ENCODE data around the gene MYEF2. TPM values are rescaled to one million over a fixed set of nuclear protein-coding genes. Genes with fewer than 3 reads are reported as not detected.
A peak's percentile ranks its signal among the peaks of the same experiment; 100 is the strongest.

Gene MYEF2, protein sequence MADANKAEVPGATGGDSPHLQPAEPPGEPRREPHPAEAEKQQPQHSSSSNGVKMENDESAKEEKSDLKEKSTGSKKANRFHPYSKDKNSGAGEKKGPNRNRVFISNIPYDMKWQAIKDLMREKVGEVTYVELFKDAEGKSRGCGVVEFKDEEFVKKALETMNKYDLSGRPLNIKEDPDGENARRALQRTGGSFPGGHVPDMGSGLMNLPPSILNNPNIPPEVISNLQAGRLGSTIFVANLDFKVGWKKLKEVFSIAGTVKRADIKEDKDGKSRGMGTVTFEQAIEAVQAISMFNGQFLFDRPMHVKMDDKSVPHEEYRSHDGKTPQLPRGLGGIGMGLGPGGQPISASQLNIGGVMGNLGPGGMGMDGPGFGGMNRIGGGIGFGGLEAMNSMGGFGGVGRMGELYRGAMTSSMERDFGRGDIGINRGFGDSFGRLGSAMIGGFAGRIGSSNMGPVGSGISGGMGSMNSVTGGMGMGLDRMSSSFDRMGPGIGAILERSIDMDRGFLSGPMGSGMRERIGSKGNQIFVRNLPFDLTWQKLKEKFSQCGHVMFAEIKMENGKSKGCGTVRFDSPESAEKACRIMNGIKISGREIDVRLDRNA
- total RNA-seq = 10 to 100 TPM in 1 of 4 donors, 1 to 10 TPM in 3; 3.4 to 16.3 (median 5.9) TPM

GRCh38 chr15:48177766-48178647, at the start of gene MYEF2:
MYEF2 (minus strand) TSS chr15:48178295; CDS start chr15:48178237, 58 bp downstream.
- no peak for TF ChIP-seq EP300 (IDR thresholded peaks at IDR 0.05)
- TF ChIP-seq POLR2AphosphoS5 (IDR thresholded peaks at IDR 0.05) = no peak
- TF ChIP-seq POLR2A (IDR thresholded peaks at IDR 0.05) = no peak
- TF ChIP-seq CTCF (IDR thresholded peaks at IDR 0.05) = no peak
- Histone ChIP-seq H3K27me3 (peaks cover 21% of the 10 kb centered on the region), H3K36me3 (no peaks in the 10 kb centered on the region), H3K4me1 (peaks cover 15% of the 10 kb centered on the region), H3K9me3 (no peaks in the 10 kb centered on the region), H3K4me3 (peak within 1 kb of the TSS; percentile 58), H3K27ac (no peak within 1 kb of the TSS)
- 5% methylated on average over 18 of the region's 71 CpGs for WGBS
- DNase-seq (ENCODE audit: low spot score in 2 of 2) = peak; percentile 65 to 78

DNA sequence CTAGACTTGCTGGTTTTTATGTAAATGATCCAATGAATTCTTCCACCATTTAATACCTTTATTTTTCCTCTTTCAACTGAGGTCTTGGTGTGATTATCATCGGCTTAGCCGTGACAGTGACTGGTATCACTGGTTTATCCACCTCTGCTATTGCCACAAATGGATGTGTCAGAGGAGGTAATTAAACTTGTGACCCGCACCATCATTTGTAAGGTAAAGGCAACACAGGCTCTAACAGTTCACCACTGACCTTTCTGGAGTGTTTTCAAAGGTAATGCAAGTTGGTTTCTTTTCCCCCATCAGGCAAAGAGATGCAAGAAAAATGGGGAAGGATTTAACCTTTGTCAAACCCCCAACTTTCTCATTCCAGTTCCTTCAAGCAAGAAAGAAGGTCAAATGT, 47.7 kb upstream of the MYEF2 start:
- Histone ChIP-seq H3K4me1 (no peaks in the 10 kb centered on the region), H3K9me3 (no peaks in the 10 kb centered on the region), H3K36me3 (no peaks in the 10 kb centered on the region), H3K4me3 (no peak overlapping the region), H3K27ac (no peak overlapping the region), H3K27me3 (no peaks in the 10 kb centered on the region)
- TF ChIP-seq POLR2A (IDR thresholded peaks at IDR 0.05) (no peak), POLR2AphosphoS5 (IDR thresholded peaks at IDR 0.05) (no peak), CTCF (IDR thresholded peaks at IDR 0.05) (no peak), EP300 (IDR thresholded peaks at IDR 0.05) (no peak)
- no peak for DNase-seq (ENCODE audit: low spot score in 2 of 2)
- 60% methylated on average over 3 of the region's 3 CpGs for WGBS

- WGBS = 40% methylated on average over 1 of the region's 1 CpG
- Histone ChIP-seq H3K4me1 (no peaks in the 10 kb centered on the region), H3K36me3 (no peaks in the 10 kb centered on the region), H3K27ac (no peak overlapping the region), H3K4me3 (no peak overlapping the region), H3K9me3 (no peaks in the 10 kb centered on the region), H3K27me3 (no peaks in the 10 kb centered on the region)
- no peak for DNase-seq (ENCODE audit: low spot score in 2 of 2)
- TF ChIP-seq EP300 (IDR thresholded peaks at IDR 0.05) = no peak
- TF ChIP-seq POLR2A (IDR thresholded peaks at IDR 0.05) = no peak
- no peak for TF ChIP-seq POLR2AphosphoS5 (IDR thresholded peaks at IDR 0.05)
- TF ChIP-seq CTCF (IDR thresholded peaks at IDR 0.05) = no peak
Observed at GRCh38 chr15:48222627-48223026, 44.5 kb upstream of the MYEF2 start.

DNA sequence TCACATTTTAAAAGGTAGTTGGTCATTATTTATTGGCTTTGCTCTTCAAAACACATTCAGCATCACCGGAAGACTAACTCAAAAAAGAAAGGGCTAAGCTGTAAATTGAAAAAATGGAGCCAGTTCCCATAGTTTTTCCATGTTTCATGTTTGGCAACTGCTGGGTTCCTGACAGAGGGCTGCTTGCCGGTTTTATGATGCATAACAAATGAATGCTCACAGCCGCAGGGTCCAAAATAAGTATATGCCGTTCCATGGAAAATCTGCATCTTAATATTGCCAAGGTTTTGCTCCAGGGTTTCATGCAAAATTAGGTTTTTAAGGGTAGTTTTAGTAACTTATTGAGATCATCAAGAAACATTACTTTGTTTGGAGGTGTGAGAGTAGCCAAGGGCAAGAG, 43.8 kb upstream of the MYEF2 start:
- TF ChIP-seq CTCF (IDR thresholded peaks at IDR 0.05) = no peak
- TF ChIP-seq POLR2AphosphoS5 (IDR thresholded peaks at IDR 0.05) = no peak
- no peaks in the 10 kb centered on the region for H3K36me3 ChIP-seq
- no peak overlapping the region for H3K4me3 ChIP-seq
- no peaks in the 10 kb centered on the region for H3K9me3 ChIP-seq
- H3K27ac ChIP-seq = no peak overlapping the region
- no peaks in the 10 kb centered on the region for H3K4me1 ChIP-seq
- WGBS = 71% methylated on average over 4 of the region's 4 CpGs
- no peak for DNase-seq (ENCODE audit: low spot score in 2 of 2)
- H3K27me3 ChIP-seq = no peaks in the 10 kb centered on the region

All from suprapubic skin (tissue), 4 donors.